ENCODE data around the gene MRLN.

DNA sequence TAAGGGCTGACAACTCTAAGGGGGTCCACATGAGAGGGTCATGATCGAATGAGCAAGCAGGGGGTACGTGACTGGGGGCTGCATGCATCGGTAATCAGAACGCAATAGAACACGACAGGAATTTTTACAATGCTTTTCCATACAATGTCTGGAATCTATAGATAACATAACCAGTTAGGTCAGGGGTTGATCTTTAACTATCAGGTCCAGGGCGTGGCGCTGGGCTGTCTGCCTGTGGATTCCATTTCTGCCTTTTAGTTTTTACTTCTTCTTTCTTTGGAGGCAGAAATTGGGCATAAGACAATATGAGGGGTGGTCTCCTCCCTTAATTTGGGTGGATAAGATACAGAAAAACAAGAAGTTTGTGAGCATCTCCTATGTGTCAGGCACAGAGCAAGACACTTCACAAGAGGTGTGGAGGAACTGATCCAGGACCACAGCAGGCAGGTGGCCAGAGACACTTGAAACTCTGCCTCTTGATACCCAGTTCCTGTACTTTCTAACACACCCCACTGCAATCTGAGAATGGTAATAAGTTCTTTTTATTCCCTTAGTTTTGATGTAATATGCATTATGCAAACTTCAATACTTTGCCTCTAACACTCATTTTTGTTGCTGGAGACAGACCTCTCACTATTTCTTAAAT, 18.0 kb upstream of the MRLN start:
- TF ChIP-seq, protein P1, sequence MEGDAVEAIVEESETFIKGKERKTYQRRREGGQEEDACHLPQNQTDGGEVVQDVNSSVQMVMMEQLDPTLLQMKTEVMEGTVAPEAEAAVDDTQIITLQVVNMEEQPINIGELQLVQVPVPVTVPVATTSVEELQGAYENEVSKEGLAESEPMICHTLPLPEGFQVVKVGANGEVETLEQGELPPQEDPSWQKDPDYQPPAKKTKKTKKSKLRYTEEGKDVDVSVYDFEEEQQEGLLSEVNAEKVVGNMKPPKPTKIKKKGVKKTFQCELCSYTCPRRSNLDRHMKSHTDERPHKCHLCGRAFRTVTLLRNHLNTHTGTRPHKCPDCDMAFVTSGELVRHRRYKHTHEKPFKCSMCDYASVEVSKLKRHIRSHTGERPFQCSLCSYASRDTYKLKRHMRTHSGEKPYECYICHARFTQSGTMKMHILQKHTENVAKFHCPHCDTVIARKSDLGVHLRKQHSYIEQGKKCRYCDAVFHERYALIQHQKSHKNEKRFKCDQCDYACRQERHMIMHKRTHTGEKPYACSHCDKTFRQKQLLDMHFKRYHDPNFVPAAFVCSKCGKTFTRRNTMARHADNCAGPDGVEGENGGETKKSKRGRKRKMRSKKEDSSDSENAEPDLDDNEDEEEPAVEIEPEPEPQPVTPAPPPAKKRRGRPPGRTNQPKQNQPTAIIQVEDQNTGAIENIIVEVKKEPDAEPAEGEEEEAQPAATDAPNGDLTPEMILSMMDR (IDR thresholded peaks at IDR 0.05), result no peak
- no peak for TF ChIP-seq POLR2A (IDR thresholded peaks at IDR 0.05)
- TF ChIP-seq POLR2AphosphoS5 (IDR thresholded peaks at IDR 0.05), result no peak
- TF ChIP-seq EP300 (IDR thresholded peaks at IDR 0.05), result no peak

All from stomach (tissue), 4 donors.